GM12801 (cell line): ENCODE data around the gene IQCH.

Source experiments
- TF ChIP-seq, protein P1 (sequence below): IDR thresholded peaks from one replicate; pipeline ENCODE4 v1.5.1; 2011; ENCODE audit warnings: control low read depth; ENCODE audit not compliant: insufficient read length; ENCODE audit errors: extremely low read depth

Gene IQCH

DNA sequence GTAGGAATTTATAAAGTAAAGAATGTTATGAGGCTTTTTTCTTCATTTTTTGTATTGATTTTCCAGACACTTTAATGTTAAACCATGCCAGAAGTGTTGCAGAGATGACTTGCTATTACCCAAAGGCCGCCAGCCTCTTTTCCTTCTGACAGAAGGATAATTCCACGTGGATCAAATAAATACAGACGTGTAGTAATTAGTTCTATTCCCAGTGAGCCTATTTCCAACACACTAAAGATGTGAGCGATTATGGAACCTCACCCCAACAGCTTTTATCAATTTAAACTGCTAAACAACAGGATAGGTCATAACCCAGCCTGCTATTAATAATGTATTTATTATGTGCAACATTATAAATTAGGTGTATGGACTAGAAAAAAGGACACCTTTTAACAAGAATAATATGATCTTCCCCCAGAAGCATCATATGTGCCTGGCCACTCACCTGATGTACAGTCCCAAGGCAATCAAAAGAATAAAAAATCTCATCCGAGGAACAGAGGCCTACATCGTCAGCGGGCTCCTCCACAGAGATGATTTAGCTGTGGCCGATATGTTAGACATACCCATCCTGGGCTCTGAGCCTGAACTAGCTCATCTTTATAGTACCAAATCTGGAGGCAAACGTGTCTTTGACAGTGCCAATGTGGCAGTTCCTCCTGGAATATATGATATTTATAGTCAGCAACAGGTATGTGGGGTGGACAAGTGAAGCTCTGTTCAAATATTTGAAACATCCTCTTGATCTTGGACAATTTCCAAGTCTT is 140.5 kb downstream of the IQCH start:
- TF ChIP-seq, protein P1, sequence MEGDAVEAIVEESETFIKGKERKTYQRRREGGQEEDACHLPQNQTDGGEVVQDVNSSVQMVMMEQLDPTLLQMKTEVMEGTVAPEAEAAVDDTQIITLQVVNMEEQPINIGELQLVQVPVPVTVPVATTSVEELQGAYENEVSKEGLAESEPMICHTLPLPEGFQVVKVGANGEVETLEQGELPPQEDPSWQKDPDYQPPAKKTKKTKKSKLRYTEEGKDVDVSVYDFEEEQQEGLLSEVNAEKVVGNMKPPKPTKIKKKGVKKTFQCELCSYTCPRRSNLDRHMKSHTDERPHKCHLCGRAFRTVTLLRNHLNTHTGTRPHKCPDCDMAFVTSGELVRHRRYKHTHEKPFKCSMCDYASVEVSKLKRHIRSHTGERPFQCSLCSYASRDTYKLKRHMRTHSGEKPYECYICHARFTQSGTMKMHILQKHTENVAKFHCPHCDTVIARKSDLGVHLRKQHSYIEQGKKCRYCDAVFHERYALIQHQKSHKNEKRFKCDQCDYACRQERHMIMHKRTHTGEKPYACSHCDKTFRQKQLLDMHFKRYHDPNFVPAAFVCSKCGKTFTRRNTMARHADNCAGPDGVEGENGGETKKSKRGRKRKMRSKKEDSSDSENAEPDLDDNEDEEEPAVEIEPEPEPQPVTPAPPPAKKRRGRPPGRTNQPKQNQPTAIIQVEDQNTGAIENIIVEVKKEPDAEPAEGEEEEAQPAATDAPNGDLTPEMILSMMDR, result no peak

DNA sequence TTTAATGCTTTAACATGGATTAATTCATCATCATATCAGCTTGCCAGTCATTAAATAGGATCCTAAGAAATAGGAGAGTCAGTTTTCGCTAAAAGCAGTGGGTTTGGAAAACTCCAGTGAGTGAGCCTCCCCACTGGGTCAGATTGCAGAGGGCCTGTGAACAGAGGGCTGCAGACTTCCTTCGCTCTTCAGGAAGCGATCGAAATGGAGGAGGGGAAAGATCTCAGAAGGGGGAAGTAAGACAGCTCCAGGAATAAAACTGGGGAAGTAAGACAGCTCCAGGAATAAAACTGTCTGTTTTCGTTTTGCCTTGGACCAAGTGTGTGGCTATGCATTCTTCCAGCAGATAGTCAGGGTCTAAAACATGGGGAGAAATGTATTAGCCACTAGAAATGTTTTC is 141.5 kb downstream of the IQCH start:
- TF ChIP-seq, protein P1, result no peak

DNA sequence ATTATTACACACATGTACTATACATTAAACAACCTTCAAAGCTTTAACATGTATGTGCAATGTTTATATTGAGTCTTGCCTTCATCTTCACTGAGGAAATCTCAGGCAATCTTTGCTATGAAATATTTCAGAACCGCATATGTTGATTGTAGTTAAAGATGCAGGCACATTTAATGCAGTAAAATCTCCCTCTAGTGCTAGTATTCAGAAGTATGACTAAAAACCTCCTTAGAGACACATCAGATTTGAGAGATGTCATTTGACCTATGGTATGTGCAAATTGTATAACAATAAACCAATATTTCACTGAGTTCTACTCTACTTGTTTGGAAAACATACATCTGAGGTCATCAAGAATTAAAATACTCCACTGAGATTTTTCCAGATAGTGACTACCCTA is 142.6 kb downstream of the IQCH start:
- TF ChIP-seq, protein P1, result no peak

DNA sequence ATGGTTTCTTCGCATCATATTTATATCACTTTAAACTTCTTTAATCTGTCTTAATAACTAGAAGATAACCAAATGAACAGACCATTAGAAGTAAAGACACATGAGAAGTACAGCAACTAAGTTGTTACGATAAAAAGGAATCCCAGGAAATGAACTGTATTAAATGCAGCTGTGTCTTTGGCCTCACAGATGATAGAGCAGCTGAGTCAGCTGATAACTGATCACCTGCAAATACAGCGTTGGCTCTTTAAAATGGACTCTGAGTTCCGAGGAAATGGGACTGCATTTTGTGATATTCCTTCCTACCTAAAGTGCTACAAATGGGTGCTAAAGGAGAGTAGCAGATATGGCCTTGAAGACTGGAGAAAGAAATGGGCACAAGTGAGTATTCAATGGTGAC is 145.3 kb downstream of the IQCH start:
- TF ChIP-seq, protein P1, result no peak

DNA sequence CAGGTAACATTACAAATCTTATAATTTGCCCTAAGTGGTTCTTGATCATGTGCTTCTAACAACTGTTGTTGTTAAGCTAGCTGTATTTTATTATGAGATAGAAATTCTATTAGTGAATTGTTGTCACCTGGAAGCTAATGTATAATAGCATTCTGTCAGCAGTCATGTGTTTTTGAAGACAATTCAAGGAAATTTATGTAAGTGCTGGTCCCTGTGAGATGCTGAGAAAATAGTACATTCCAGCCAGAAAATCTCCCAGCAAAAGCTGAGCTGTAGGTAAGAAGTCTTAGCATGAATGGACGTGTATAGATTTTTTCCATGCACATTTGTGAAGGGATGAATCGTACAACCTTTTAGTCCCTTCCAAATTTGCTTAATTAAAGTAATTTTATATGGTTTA is 146.3 kb downstream of the IQCH start:
- TF ChIP-seq, protein P1, result no peak

DNA sequence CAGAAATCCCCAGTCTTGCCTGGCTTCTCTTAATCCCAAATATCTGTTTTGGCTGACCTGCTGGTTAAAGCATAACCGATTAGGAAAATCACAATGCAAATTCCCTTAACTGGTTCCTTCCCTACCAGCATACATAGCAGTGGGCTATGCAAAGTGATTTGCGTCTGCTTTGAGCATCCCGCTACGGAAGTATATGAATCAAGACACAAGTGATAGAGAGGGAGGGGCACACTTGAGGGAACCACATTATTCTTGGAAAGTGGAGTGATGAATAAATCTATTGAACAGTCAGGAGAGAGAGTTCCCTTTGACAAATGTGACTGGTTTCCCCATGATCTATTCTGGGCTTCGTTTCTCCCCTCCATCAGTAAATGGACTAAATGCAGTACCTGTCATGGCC is 146.8 kb downstream of the IQCH start:
- TF ChIP-seq, protein P1, result no peak

DNA sequence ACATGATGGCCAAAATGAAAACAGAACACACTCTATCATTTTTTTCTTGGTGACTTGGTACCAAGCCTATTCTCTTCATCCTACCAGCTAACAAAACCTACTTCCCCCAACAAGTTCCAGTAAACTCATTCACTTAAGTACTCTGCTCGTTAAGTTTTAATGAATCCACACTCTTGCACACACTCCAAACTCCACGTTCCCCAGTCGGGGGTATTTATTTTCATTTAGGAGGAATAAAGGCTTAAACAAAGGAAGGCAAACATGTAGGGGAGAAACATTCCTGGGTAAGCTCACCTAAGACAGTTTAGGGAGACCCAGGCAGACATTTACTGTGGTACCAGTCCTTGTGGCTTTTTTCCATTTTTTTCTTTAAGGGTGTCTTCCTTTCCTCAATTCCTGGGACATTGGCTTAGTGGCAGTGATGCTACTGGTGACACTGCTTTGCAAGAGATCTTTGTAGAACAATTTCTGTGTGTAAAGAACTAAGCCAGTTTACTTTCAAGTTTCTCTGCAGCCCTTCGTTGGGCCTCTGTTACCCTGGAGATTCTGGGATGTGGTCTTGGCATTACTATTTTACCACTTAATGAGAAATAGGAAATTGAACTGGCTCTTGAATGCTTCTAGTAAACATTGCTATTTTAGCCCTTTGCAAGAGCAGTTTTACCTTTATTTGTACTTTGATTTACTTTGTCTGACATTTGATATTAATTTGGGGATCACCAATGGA is 149.0 kb downstream of the IQCH start:
- TF ChIP-seq, protein P1, result no peak
